Activated CD8-positive, alpha-beta T cell treated with anti-CD3 and anti-CD28 coated beads for 36 hours (primary cell): ENCODE measurements around the gene CACNA2D3. TPM values are rescaled to one million over a fixed set of nuclear protein-coding genes. Genes with fewer than 3 reads are reported as not detected.

Source experiments
- ATAC-seq: fragments of 200-7000 bp; cut with Tn5 transposase; one replicate; pipeline ENCODE4 v1.10.0; 2021; ENCODE audit warnings: mild to moderate bottlenecking, moderate library complexity
- CTCF ChIA-PET: fragments of 350-600 bp; sonication (Branson Sonifier 250); formaldehyde crosslinking; loops from one replicate; lab custom pipeline; 2021; ENCODE audit warnings: antibody characterized with exemption; lab: Charles Lee
- POLR2A ChIA-PET: fragments of 350-600 bp; sonication (Branson Sonifier 250); formaldehyde crosslinking; loops from one replicate; lab custom pipeline; 2021; ENCODE audit warnings: antibody characterized with exemption; lab: Charles Lee
- DNase-seq: peaks from one replicate; pipeline ENCODE4 v3.0.0-alpha.2; 2020
- H3K27ac Mint-ChIP-seq: one replicate; pipeline ENCODE4 v1.8.0; 2021; ENCODE audit warnings: mild to moderate bottlenecking, mixed read lengths
- H3K27me3 Mint-ChIP-seq: one replicate; pipeline ENCODE4 v1.8.0; 2021; ENCODE audit warnings: mixed read lengths
- H3K36me3 Mint-ChIP-seq: one replicate; pipeline ENCODE4 v1.8.0; 2021; ENCODE audit warnings: low read depth, mixed read lengths
- H3K4me1 Mint-ChIP-seq: one replicate; pipeline ENCODE4 v1.8.0; 2021; ENCODE audit warnings: low read depth, mixed read lengths
- H3K4me3 Mint-ChIP-seq: one replicate; pipeline ENCODE4 v1.8.0; 2021; ENCODE audit warnings: mild to moderate bottlenecking, moderate library complexity, mixed read lengths
- H3K9me3 Mint-ChIP-seq: one replicate; pipeline ENCODE4 v1.8.0; 2021; ENCODE audit warnings: mixed read lengths
- CTCF ChIP-seq: fragments of 200-600 bp; IDR thresholded peaks from one replicate; pipeline ENCODE4 v1.8.0; 2022; ENCODE audit warnings: antibody characterized with exemption, mild to moderate bottlenecking
- intact Hi-C: fragments of 100-400 bp; cut with micrococcal nuclease; formaldehyde crosslinking; loops from one replicate; pipeline ENCODE4 v1.10.0; 2022
- total RNA-seq, 2 experiments: library from RNA; stranded (reverse); gene quantifications; one replicate each; pipeline ENCODE4 v1.2.3, GENCODE V29; 2021

CACNA2D3 gene
- total RNA-seq, 2 experiments from 2014 or later = not detected

GRCh38 chr3:54121414-54122323, 683 bp upstream of the CACNA2D3 start:
- Mint-ChIP-seq H3K27ac (no peak overlapping the region), H3K4me3 (no peak overlapping the region), H3K27me3 (peaks cover 40% of the 10 kb centered on the region), H3K9me3 (no peaks in the 10 kb centered on the region), H3K36me3 (no peaks in the 10 kb centered on the region), H3K4me1 (peaks cover 3% of the 10 kb centered on the region)
- ATAC-seq (no peak), DNase-seq (no peak)
- intact Hi-C loops = no loop called here
- no peak for TF ChIP-seq CTCF
- ChIA-PET POLR2A (no interaction called here), CTCF (no interaction called here)

- Mint-ChIP-seq H3K9me3 (no peaks in the 10 kb centered on the region), H3K4me1 (peaks cover 3% of the 10 kb centered on the region), H3K27me3 (peaks cover 40% of the 10 kb centered on the region), H3K4me3 (no peak overlapping the region), H3K36me3 (no peaks in the 10 kb centered on the region), H3K27ac (no peak overlapping the region)
- no peak for ATAC-seq
- CTCF ChIA-PET = no interaction called here
- DNase-seq = no peak
- intact Hi-C loops = no loop called here
- POLR2A ChIA-PET = no interaction called here
- no peak for TF ChIP-seq CTCF
Measured at GRCh38 chr3:54123003-54123775, 837 bp downstream of the CACNA2D3 start.

- ATAC-seq (no peak), DNase-seq (no peak)
- Mint-ChIP-seq H3K27me3 (peaks cover 40% of the 10 kb centered on the region), H3K9me3 (no peaks in the 10 kb centered on the region), H3K4me3 (no peak overlapping the region), H3K27ac (no peak overlapping the region), H3K4me1 (peaks cover 3% of the 10 kb centered on the region), H3K36me3 (no peaks in the 10 kb centered on the region)
- ChIA-PET CTCF (no interaction called here), POLR2A (no interaction called here)
- intact Hi-C loops = no loop called here
- TF ChIP-seq CTCF = no peak
Measured at GRCh38 chr3:54123776-54124196, 1.4 kb downstream of the CACNA2D3 start.

GRCh38 chr3:54125300-54125699, 2.9 kb downstream of the CACNA2D3 start:
- intact Hi-C loops = no loop called here
- H3K9me3 Mint-ChIP-seq = no peaks in the 10 kb centered on the region
- H3K27ac Mint-ChIP-seq = no peak overlapping the region
- H3K36me3 Mint-ChIP-seq = no peaks in the 10 kb centered on the region
- POLR2A ChIA-PET = no interaction called here
- ATAC-seq (no peak), DNase-seq (no peak)
- H3K4me1 Mint-ChIP-seq = peaks cover 3% of the 10 kb centered on the region
- no peak overlapping the region for H3K4me3 Mint-ChIP-seq
- H3K27me3 Mint-ChIP-seq = peaks cover 36% of the 10 kb centered on the region
- CTCF ChIA-PET = no interaction called here
- TF ChIP-seq CTCF = no peak

GRCh38 chr3:54126551-54126950, 4.2 kb downstream of the CACNA2D3 start:
- intact Hi-C loops = no loop called here
- no peak for ATAC-seq
- Mint-ChIP-seq H3K36me3 (no peaks in the 10 kb centered on the region), H3K4me1 (peaks cover 3% of the 10 kb centered on the region), H3K4me3 (no peak overlapping the region), H3K27me3 (peaks cover 27% of the 10 kb centered on the region), H3K9me3 (no peaks in the 10 kb centered on the region), H3K27ac (no peak overlapping the region)
- no peak for DNase-seq
- ChIA-PET CTCF (no interaction called here), POLR2A (no interaction called here)
- TF ChIP-seq CTCF = no peak
